Activated T-cell treated with anti-CD3 and anti-CD28 coated beads for 24 hours (primary cell): ENCODE data around the gene PITHD1.
"Not testable (repeated sequence)": the region's sequence is repeated elsewhere in the genome, so short reads cannot be mapped to it uniquely, and the experiment has no call there.

Experiments used
- DNase-seq: peaks from one replicate; pipeline ENCODE4 v3.0.0-alpha.2; 2020; ENCODE audit warnings: low read depth

Gene PITHD1

DNA sequence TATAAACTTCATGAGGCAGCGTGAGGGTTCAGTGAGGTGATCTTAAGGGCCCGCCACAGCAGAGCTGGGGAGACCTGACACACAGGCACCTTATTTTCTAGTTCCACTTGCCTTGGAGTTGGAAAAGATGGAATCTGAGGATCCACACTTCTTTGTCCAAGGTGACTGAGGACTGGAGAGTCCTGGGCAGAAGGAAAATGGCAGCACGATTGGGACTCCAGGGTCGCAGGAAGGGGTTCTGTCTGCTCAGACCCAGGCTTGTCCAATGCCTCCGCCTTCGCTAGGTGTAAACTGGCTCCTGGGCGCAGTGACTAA is 21.0 kb downstream of the PITHD1 start:
- no peak for DNase-seq

DNA sequence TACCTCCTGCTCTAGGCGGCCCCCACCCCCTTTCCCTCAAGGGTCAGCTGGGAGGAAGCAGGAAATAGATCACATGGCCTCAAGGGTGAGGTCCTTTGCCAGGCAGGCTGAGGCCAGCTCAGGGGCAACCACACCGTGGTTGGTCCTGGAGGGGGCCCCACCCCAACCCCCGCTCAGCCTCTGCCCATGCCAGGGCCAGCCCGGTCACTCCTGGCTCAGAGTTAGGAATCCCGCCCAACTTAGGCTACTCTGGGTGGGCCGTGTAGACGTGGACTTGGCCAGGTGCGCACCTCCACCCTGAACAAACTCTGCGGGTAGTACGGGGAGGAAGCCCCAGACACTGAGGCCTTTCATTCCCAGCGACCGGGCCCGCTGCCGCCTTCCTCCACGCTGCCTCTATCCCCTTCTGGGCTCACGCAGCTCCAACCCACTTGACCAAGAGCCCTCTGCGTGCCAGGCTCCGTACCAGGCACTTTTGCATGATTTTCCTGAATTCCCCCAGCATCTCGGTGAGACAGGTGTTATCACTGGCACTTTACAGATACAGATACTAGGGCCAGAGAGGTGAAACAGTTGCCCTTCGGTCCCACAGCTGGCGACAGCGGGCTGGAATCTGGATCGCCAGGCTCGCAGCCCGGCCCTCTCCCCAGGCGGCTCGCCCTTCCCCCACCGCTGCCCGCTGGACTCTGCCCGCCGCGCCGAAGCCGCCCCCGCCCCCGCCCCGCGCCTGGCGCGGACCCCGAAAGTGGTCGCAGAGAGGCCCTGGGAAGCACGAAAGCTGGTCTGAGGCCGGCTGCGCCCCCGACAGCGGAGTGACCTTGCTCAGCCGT is 21.6 kb downstream of the PITHD1 start:
- DNase-seq = no peak

DNA sequence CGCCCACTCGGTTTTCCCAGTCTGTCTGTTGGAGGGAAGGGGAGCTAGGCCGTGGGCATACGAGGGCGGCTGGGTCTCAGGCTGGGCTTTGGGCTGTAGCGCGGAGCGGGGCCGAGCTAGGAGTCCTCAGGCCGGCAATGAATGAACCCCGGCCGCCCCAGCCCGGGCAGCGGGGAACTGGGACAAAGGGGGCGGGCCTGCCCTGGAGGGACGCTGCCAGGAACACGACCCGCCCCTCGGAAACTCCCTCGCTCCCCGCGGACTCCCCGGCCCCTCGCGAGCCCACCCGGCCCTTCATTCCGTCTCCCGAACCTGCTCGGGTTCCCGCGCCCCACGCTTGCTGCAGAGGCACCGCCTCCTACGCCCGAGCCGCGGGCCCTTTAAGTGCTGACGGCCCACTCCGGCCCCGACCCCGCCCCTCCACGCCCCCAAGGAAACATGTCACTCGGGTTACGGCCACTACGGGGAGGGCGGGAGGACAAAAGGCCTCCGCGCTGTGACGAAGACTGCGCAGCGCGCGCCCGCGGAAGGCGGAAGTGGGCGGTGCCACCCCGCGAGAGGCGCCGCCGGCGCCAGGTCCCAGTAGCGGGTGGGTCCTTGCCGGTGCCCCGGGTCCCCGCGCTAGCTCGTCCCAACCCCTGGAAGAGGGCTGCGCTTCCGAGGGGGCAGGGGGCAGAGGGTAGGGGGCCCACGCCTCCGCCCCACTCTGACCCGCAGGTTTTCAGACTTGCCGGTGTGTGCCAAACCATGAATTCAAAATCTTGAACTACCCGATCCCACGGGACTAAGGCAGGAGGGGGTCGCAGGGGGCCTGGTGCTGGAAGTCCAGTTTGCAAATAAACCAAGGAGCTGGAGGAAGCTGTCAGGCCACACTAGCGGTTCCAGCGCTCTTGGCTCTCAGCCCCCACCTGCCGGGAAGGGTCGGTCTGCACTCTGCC is 22.5 kb downstream of the PITHD1 start, which contains the start of gene GALE:
GALE (minus strand) TSS at position 355 of the 938 bp plus-strand sequence. CDS start 1,747 bp downstream, outside the sequence.
- peak; percentile 98 for DNase-seq

DNA sequence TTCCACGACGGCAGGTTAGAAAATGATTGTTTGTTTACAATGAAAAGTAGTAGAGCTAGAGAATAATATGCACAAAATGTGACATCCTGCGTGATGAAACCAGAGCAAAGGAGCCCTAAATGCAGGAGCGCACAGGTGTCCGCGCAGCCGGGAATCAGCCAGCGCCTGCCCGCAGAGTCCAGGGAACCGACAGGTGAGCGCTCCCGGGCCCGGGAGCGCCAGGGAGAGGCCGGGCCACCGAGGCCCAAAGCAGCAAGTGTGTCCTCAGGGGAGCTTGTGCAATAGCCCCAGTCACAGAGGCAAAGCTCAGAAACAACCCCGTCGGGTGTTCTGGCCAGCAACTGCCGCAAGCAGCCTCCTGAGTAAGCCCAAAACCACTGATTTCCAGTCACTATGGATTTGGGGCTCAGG is 23.1 kb downstream of the PITHD1 start:
- DNase-seq = no peak

DNA sequence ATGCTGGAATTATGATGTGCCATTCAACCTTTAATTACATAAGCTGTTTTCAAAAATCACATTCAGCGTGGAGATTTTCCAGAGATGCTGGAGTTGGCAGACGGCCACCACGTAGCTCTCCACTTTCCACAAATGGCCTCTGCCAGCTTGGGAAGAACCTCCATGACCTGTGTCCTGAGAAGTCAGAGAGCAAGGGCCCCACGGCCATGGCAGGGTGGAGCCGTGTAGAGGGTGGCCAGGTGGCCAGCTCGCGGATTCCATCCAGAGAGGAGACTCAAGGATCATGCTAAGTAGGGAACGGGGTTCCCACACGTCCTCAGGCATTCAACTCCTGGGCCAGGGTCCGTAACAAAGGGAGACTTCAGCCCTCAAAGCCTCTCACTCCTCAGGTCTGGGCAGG is 23.7 kb downstream of the PITHD1 start:
- DNase-seq = no peak

DNA sequence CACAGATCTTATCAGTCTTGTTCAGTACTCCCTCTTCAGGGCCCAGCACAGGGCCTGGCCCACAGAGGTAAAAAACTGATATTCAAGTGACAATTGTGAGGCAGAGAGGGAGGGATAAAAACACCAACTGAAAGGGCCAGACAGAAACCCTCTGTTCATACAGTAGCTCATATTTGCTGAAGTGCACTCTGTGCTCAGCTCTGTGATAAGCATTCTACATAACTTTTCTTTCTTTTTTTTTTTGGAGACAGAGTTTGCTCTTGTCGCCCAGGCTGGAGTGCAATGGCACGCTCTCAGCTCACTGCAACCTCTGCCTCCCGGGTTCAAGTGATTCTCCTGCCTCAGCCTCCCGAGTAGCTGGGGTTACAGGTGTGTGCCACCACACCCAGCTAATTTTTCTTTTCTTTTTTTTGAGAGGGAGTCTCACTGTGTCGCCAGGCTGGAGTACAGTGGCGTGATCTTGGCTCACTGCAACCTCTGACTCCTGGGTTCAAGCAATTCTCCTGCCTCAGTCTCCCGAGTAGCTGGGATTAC is 24.7 kb downstream of the PITHD1 start:
- DNase-seq = not testable (repeated sequence)

DNA sequence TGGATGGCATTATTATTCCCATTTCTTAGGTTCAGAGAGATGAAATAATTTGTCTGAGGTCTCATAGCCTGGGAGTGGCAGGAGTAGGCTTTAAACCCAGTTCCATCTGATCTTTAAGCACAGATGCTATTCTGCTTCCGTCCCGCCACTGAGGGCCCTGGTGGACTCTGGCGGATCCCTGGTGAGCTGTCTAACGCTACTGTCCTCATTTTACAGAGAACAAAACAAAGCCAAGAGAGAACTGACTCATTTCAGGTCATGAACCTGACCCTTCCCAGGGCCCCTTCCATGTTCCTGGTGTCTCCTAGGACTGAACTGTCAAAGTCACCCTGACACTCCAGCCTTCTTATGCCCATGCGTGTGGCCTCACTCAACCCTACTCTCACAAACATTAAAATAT is 25.5 kb downstream of the PITHD1 start:
- no peak for DNase-seq

DNA sequence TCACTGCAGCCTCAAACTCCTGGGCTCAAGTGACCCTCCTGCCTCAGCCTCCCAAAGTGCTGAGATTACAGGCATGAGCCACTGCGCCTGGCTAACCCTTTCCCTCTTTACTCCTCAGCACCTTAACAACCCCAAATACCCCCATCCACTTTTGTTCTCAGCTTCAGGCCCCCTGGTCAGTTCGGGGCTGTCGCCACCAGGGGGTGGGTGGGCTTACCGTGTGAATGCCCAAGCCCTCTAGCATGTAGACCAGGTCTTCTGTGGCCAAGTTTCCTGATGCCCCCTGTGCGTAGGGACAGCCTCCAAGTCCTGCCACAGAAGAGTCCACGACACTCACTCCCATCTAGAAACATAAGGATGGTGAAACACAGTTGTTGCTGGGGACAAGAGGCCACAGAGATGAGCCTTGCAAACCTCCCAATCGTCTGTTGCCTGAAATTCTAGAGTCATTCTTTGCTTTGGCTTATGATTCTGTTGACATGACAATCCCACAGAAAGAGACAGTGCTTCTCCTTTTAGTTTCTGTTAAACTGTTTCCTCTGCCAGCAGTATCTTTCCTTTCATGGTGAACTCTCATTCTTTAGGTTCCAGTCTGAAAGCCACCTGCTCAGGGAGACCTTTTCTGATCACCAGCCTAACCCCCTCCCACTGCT is 26.1 kb downstream of the PITHD1 start:
- no peak for DNase-seq

DNA sequence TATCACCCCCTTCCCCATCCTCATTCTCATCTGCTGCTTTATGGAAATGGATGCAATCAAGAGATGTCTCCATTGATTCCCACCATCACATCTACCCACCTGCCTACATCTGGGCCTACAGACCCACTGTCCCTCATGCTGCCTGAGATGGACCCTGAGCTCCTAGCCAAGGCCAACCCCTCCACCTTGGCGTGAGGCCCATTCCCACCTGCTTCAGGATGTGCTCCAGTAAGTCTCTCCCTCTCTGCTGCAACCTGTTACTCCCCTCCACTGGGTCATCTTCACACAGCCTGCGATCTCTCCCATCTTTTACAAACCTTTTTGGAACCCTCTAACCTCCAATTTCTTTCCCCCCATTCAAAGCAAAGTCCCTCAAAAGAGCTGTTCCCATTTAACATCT is 26.8 kb downstream of the PITHD1 start:
- DNase-seq = no peak

DNA sequence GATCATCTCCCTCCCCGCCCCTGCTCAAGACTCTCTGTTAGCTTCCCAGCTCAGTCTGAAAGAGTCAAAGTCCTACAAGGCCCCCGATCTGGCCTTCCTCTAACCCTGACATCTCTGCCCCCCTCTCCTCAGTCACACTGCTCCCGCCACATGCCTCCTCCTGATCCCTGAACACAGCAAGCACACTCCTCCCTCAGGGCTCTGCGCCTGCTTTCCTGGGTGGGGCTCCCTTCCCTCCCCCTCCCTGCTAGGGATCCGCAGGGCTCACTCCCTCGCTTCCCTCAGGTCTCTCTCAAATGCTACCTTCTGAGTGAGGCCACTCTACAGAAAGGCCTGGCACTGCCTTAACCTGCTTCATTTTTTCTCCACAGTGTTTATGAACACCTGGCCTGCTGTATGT is 28.1 kb downstream of the PITHD1 start:
- DNase-seq = no peak

DNA sequence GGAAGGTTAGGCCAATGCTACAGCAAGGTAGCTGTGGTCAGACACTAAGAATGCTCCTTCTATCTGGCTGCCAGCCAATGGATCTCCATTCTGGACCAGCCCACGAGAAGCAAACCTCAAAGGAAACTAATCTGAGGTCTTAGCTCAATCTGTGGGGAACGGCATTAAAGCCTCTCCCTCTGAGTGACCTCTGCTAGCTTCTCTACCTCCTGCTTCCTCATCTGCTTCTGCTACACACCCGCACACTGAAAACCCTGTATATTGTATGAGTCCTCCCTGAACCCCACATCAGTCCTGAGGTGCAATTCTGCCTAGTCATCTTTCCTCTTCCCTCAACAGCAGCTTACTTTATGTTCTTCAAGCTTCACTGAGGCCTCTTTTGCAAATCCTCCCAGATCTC is 29.2 kb downstream of the PITHD1 start:
- DNase-seq = no peak

DNA sequence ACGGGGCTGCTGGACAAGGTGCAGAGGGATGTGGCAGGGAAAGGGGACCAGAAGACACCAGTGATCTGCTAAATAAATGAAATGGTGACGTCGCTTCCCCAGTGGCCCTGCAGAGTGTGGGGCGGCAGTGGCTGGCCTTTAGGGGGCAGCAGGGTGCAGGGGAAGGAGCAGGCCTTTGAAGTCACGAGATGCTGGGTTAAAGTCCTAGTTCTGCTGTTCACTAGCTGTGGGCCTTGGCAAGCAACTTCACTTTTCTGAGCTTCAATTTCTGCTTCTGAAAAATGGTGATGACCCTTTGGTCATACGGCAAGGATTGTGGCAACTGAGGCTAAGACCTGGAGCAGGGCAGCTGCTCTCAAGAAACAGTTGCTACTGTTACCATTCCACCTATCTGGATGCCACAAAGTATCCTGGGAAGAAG is 31.5 kb downstream of the PITHD1 start:
- DNase-seq = peak; percentile 72

DNA sequence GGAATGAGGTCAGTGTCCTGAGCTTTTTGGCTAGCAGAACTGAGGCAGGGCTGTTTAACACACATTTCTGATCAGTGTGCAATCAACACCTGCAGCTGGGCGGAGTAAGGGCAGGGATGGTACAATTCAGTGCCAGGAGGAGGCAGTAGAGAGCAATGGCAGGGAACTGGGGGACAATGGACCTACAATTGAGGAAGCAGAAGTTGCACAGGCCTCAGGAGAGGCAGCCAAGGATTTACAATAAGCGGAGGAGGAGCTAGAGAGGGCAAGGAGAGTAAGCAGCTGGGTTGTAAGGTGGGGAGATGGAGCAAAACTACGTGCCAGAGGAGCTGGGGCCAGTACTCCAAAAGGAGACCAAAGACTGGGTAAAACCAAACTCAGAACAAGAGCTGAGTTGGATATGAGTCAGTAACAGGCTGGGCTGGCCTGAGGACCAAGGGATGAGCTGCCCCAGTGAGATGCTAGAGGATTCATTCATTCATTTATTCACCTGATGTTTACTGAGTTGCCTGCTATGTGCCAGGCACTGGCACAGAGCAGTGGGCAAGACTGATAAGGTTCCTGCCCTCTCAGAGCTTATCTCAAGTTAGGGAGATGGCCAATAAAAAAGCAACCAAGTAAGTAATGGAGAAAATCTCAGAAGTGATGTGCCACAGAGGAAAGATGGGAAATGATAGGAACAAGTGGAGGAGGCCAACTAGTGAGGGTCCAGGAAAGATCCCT is 32.8 kb downstream of the PITHD1 start:
- DNase-seq = peak; percentile 42

DNA sequence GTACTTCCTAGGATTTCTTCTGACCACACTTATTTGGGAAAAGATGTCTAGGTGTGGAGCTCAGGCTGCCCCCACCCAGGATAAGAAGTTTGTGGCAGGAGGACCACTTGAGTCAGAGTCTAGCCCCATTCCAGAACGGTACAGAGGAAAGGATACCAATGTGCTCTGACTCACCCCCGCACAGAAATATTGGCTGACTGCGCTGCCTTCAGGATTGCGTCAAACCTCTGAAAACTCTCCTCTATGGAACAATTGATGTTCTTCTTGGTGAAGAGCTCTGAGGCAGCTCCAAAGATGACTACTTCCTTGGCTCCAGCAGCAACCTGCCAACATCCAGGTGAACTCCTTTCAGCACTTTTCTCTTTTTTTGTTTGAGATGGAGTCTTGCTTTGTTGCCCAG is 35.8 kb downstream of the PITHD1 start:
- no peak for DNase-seq

DNA sequence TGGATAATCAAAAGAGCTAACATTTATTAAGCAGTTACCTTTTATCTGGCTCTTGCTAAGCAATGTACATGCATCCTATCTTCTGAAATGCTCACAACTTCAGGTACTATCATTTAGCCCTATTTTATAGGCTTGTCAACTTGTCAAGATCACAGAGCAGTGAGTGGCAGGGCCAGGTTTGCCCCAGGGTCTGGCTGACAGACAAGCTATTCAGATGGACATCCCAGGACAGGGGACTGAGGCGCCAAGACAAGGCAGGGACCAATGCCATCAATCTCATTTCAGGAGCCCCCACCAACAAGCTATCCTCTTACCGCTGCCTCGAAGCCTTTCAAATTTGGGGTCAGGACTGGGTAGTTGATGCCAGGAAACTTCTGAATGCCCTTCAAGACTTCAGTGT is 38.1 kb downstream of the PITHD1 start:
- no peak for DNase-seq

DNA sequence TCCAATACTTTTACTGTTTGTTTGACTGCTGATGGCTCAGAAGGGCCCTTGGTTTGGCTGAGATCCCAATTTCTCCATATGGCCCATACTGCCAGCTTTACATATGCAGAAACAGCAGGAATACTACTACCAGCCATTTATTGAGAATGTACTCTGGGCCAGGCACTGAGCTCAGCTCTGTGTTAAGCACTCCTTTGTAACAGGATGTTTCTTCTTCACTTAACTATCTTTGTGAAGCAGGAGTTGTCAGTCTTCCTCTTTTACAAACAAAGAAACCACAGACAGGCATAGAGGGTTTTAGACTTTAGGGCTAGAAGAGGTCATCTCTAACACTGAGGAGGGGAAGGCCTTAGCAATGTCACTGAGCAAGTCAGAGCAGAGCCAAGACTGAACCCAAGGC is 38.7 kb downstream of the PITHD1 start:
- DNase-seq = no peak

DNA sequence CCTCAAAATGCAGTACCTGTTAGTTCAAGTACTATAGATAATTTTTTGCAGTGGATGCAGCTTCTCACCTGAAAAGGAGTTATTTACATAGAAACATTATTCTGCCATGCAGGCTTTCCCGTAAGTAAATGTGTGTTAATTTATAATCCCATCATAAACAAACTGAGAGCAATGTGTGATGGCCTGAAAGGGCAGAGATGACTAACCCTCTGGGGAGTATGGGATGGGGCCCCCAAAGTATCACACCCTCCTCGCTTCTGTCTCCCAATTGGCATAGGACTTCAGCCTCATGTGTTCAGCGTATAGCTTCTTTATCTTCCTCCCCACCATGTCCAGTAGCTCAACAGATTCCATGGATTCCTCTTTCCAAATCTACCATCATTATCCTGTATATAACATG is 39.4 kb downstream of the PITHD1 start:
- no peak for DNase-seq

DNA sequence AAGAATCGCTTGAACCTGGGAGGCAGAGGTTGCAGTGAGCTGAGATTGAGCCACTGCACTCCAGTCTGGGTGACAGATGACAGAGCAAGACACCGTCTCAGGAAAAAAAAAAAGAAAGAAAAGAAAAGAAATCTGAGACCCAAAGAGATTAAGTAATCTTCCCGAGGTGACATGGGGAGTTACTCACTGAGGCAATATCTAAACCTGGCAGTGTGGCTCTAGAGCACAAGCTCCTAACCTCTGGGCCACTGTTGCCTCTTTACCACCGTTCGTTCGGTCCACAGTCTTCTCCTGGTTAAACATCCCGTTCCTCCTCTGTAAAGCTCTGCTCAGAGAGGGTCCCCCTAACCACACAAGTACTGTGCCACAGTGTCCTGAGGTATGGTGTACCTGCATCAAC is 45.5 kb downstream of the PITHD1 start:
- DNase-seq = no peak

DNA sequence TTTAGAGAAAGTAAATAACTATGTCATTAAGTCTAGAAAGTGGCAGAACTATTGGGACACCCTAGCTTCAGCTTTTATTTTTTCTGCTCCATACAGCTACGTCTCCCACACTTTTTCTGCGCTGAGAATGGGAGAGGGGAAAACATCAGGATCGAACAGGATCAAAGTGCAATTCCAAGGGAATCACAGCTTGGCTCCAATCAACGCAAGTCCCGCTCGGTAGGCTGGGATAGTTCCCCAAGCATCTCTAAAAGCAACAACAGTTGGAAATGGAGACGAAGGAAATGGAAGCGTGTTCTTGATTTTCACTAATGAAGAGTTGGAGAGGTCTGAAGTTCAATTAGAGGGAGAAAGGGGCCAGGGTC is 46.5 kb downstream of the PITHD1 start:
- DNase-seq = no peak

DNA sequence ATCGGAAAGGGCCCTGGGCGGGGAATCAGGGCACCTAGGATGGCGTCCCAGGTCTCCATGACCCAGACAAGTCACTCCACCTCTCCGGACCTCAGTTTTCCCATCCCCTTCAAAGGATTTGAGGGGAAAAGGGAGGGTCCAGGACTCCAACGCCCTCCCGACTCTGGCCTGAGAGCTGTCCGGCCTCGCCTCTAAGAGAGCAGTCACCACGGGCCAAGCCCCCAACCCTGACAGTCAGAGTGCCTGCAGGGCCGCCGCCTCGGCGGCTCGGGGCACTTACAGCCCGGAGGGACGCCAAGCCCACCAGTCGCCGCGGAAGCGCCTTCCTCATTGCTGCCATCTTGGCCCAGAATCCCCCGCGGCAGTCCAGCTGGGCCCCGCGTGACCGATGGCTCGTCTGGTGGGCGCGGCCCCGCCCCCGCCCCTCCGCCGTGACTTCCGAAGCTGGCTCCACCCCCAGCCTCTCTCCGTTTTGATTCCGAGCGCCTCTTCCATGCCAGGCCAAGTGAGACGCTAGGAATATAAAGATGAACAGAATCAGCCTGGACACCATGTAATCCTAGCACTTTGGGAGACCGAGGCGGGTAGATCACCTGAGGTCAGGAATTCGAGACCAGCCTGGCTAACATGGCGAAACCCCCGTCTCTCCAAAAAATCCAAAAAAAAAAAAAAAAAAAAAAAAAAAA is 47.0 kb downstream of the PITHD1 start, which contains the start of gene HMGCL:
HMGCL (minus strand) TSS at position 354 of the 686 bp plus-strand sequence; CDS start at position 340, 14 bp downstream.
- peak; percentile 83 for DNase-seq
